Dermis microvascular lymphatic vessel endothelial cell (primary cell): ENCODE data around the gene HDDC2. TPM values are rescaled to one million over a fixed set of nuclear protein-coding genes. Genes with fewer than 3 reads are reported as not detected.

ENCODE experiments used
- DNase-seq, 2 donors: peaks; one replicate each; pipeline versions ENCODE4 v3.0.0 to v3.0.0-alpha.2; 2010; ENCODE audit warnings: low read depth in 2 of 2
- total RNA-seq: library from RNA; depleted of rRNA; stranded (reverse); fragments of >200 nt; gene quantifications from 2 replicates; pipeline ENCODE4 v1.2.1, GENCODE V29; 2014

Gene HDDC2
- total RNA-seq, 1 donor from 2014 or later = 3.2 TPM

- no peak for DNase-seq
These were observed 56.7 kb downstream of the HDDC2 start for GRCh38 chr6:125245109-125245508.

- no peak for DNase-seq
These were observed 64.0 kb downstream of the HDDC2 start for GRCh38 chr6:125237764-125238163.

DNA sequence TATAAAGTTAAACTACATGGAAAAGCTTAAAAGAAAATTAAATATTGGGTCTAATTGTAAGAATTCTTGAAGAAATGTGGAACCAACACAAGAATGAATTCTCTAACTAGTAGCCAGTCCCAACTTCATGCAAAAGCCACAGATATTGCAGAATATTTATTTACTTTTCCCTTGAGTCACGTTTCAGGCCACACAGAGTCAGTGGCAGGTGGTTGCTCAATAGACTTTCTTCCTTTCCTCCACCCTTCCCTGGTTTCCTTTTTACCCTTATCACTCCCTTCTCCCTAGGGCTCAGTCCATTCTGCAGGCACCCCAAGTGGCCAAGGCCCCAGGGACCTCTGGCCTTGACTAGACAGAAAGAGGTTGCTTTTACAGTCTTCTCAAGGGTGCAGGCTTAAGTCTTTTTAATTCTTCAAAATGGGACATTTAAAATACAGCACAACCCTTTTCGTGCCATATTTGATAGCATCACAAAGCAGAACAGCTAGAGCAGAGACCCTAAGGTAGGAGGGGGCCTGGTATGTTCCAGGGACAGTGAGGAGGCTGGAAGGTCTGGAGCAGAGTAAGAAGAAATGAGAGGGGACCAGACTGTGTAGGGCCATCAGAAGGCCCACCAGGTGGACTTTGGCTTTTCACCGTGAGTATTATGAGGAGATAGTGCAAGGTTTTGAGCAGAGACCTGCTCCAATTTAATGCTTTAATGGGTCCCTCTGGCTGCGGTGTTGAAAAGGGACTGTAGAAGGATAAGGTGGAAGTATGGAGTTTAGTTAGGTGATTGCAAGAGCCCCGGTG, 65.0 kb downstream of the HDDC2 start:
- DNase-seq = no peak

GRCh38 chr6:125233202-125233601, 68.6 kb downstream of the HDDC2 start:
- no peak for DNase-seq

- DNase-seq = no peak
These were observed 69.3 kb downstream of the HDDC2 start for GRCh38 chr6:125232466-125232865.

GRCh38 chr6:125231574-125232343, 70.0 kb downstream of the HDDC2 start:
- DNase-seq = no peak

GRCh38 chr6:125231133-125231532, 70.6 kb downstream of the HDDC2 start:
- no peak for DNase-seq

DNA sequence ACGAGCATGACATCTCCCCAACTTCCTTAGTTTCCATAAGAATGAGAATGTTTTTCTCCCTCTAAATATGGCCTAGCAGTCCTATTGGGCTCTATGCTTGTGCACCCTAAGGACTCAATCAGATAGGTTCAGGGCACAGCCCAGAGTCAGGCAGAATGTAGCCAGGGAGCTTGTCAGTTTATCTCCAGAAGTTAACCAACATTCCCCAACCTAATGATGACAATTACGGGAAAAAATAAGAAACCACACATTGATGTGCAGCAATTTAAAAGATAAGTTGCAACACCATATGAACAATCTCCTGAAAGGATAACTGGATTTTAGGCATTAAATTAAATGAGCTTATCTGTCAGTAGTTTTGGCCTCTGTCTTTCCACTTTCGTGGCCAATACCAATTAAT, 71.1 kb downstream of the HDDC2 start:
- DNase-seq = no peak

- DNase-seq = no peak
These were observed 72.7 kb downstream of the HDDC2 start for GRCh38 chr6:125228981-125229479.

DNA sequence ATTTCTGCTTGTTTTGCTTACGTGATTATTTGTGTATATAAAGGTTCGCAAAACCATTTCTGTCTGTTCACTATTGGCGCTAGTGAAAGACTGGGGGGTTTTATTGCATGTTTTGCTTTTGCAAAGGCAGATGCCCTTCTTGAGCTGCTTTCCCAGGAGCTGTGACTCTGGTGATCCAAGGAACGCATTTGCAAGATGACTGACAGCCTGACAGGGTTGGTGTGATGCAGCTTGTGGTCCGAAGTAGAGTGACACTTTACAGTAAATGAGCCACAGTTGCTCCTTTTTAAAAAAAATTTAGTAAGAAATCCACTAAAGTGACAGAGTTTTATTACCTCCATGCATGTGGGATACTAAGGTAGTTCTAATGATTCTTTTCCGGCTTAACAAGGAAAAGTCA, 74.5 kb downstream of the HDDC2 start:
- DNase-seq = no peak

Other genes with a start within 250 kb of the HDDC2 start
- gene TPD52L1, start 148.2 kb downstream of the HDDC2 start, total RNA-seq = 0.90 and 7.7 TPM in 2 replicates